ENCODE data around the gene TTYH1. TPM values are rescaled to one million over a fixed set of nuclear protein-coding genes. Genes with fewer than 3 reads are reported as not detected.

Gene TTYH1
- total and polyA plus RNA-seq, 2 donors (not counting 3 experiments of a cell fraction or from before 2014, with no cell fraction given): not detected

DNA sequence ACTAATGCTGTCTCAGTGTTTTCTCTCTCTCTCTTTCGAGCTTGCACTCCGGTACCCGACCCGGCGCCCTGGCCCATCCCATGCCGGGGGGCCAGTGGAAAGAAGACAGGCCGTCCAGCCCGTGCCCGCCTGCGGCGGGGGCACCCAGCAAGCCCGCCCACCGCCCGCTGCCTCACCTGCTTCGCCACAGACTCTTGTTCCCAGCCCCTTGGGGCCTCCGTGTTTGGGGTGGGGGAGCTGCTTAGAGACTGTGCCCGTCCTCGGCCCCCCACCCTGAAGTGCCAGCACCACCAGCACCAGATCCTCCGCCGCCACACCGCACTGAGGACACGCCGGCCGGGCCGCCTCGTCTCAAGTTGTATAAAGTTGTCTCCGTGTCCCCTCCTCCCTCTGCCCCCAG is 45.9 kb downstream of the TTYH1 start:
- no peak for FAIRE-seq
- CTCF ChIA-PET: interaction anchor here (1.1 kb wide), 1 partner anchor 13 kb away, joined by 3 read pairs; the partner anchor contains the start of gene LENG8
- DNase-seq (ENCODE audit: low read depth, low spot score): no peak
- peak; percentile 43 for TF ChIP-seq POLR2AphosphoS5 (IDR thresholded peaks at IDR 0.05; ENCODE audit: insufficient read depth, low read depth, low read length)
- TF ChIP-seq, protein P1, sequence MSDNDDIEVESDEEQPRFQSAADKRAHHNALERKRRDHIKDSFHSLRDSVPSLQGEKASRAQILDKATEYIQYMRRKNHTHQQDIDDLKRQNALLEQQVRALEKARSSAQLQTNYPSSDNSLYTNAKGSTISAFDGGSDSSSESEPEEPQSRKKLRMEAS (IDR thresholded peaks at IDR 0.05; ENCODE audit: insufficient read depth, insufficient read length): no peak
- TF ChIP-seq FOS (IDR thresholded peaks at IDR 0.05; ENCODE audit: borderline replicate concordance, insufficient read depth, low read length): no peak
- no peak for TF ChIP-seq JUN (IDR thresholded peaks at IDR 0.05; ENCODE audit: borderline replicate concordance, insufficient read depth, insufficient read length, low read depth)
- TF ChIP-seq MYC (IDR thresholded peaks at IDR 0.05; ENCODE audit: low read depth, low read length): no peak
- TF ChIP-seq, protein P2, sequence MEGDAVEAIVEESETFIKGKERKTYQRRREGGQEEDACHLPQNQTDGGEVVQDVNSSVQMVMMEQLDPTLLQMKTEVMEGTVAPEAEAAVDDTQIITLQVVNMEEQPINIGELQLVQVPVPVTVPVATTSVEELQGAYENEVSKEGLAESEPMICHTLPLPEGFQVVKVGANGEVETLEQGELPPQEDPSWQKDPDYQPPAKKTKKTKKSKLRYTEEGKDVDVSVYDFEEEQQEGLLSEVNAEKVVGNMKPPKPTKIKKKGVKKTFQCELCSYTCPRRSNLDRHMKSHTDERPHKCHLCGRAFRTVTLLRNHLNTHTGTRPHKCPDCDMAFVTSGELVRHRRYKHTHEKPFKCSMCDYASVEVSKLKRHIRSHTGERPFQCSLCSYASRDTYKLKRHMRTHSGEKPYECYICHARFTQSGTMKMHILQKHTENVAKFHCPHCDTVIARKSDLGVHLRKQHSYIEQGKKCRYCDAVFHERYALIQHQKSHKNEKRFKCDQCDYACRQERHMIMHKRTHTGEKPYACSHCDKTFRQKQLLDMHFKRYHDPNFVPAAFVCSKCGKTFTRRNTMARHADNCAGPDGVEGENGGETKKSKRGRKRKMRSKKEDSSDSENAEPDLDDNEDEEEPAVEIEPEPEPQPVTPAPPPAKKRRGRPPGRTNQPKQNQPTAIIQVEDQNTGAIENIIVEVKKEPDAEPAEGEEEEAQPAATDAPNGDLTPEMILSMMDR (IDR thresholded peaks at IDR 0.05; ENCODE audit: extremely low read depth in 1 of 2, insufficient read depth in 1 of 2, low read depth in 1 of 2, low read length in 2 of 2): no peak
- TSS peak; percentile 30 for BruUV-seq (replicated peaks)
- Histone ChIP-seq H4K20me1 (replicated peaks; ENCODE audit: control insufficient read depth, extremely low read depth, insufficient read depth, low read length) (no peaks in the 10 kb centered on the region), H3K4me3 (replicated peaks in 1 of 3; ENCODE audit: insufficient read depth in 1 of 3, low read depth in 1 of 3, low read length in 3 of 3) (no peak overlapping the region), H3K9ac (replicated peaks; ENCODE audit: extremely low read depth, insufficient read depth, low read length) (no peak overlapping the region), H3K79me2 (ENCODE audit: control insufficient read depth, insufficient read depth, low read length) (peaks cover 39% of the 10 kb centered on the region), H3K4me1 (ENCODE audit: control insufficient read depth, extremely low read depth, insufficient read depth, low read length) (peaks cover 29% of the 10 kb centered on the region), H2AFZ (ENCODE audit: low read depth, low read length) (no peak overlapping the region), H3K9me1 (replicated peaks; ENCODE audit: control insufficient read depth, extremely low read depth, insufficient read depth, low read length) (no peaks in the 10 kb centered on the region), H3K4me2 (ENCODE audit: insufficient read depth, low read length) (no peak overlapping the region), H3K27ac (ENCODE audit: insufficient read depth, low read depth, low read length) (peak overlapping the region; percentile 20), H3K9me3 (replicated peaks; ENCODE audit: control insufficient read depth, insufficient read depth, low read length) (no peaks in the 10 kb centered on the region), H3K36me3 (ENCODE audit: control insufficient read depth in 2 of 2, extremely low read depth in 1 of 2, insufficient read depth in 2 of 2, low read length in 2 of 2) (peaks cover 17 to 46% of the 10 kb centered on the region in 2 experiments), H3K27me3 (ENCODE audit: control insufficient read depth in 2 of 2, insufficient read depth in 2 of 2, low read length in 2 of 2) (no peaks in the 10 kb centered on the region)
- intact Hi-C loops (cut with micrococcal nuclease) (loop anchor here (5.0 to 10.0 kb wide), 5 partner anchors 594 to 1194 kb away; partner anchors contain the start of genes MYADM, PPP1R12C, RDH13 and U2AF2), dilution Hi-C loops (cut with MboI; ENCODE audit: extremely low pct_ligation_motif_present, low sequenced_read_pairs) (no loop called here)
- POLR2A ChIA-PET: interaction anchor here (1.7 kb wide), 1 partner anchor 12 kb away, joined by 4 read pairs; the partner anchor contains the start of gene CDC42EP5
